ENCODE results near the gene STEEP1. TPM values are rescaled to one million over a fixed set of nuclear protein-coding genes. Genes with fewer than 3 reads are reported as not detected.

STEEP1 gene
- polyA plus RNA-seq (ENCODE audit: low read depth in 6 of 6), result 10 to 100 TPM in 5 of 6 donors, 1 to 10 TPM in 1; 5.3 to 26.8 (median 20.7) TPM

- peak within 1 kb of the TSS; percentile 78 to 97 (median 94) for H3K4me3 Mint-ChIP-seq
- H3K27ac Mint-ChIP-seq, result peak within 1 kb of the TSS; percentile 69 to 97 (median 94)
- H3K36me3 Mint-ChIP-seq, result peaks cover 0 to 4% of the 10 kb centered on the region in 2 donors
- H3K27me3 Mint-ChIP-seq, result no peaks in the 10 kb centered on the region
- peak; percentile 75 for DNase-seq
- H3K4me1 Mint-ChIP-seq, result peaks cover 16 to 29% (median 21%) of the 10 kb centered on the region in 3 donors
- ATAC-seq (ENCODE audit: low read depth in 2 of 2), result peak; percentile 98
- no peaks in the 10 kb centered on the region for H3K9me3 Mint-ChIP-seq
Observed at GRCh38 chrX:119565107-119565663, at the start of gene STEEP1. TSS of gene STEEP1 (minus strand) at chrX:119565409. CDS start at chrX:119565355, 54 bp downstream.

- Mint-ChIP-seq H3K4me1 (peaks cover 48 to 71% (median 49%) of the 10 kb centered on the region in 3 donors), H3K4me3 (peak overlapping the region in 2 of 8 donors; percentile 15 to 56), H3K36me3 (no peaks in the 10 kb centered on the region), H3K27ac (peak overlapping the region in 2 of 6 donors; percentile 66 to 84), H3K9me3 (no peaks in the 10 kb centered on the region), H3K27me3 (no peaks in the 10 kb centered on the region)
- ATAC-seq (ENCODE audit: low read depth in 2 of 2), result no peak
- no peak for DNase-seq
Observed at GRCh38 chrX:119614776-119615175, 49.6 kb upstream of the STEEP1 start.

- Mint-ChIP-seq H3K27ac (peak overlapping the region; percentile 96 to 99 (median 99)), H3K9me3 (no peaks in the 10 kb centered on the region), H3K27me3 (peaks cover 0 to 5% (median 0%) of the 10 kb centered on the region in 3 donors), H3K36me3 (no peaks in the 10 kb centered on the region), H3K4me1 (peaks cover 16 to 51% (median 27%) of the 10 kb centered on the region in 3 donors), H3K4me3 (peak overlapping the region; percentile 93 to 96 (median 94))
- DNase-seq (no peak), ATAC-seq (ENCODE audit: low read depth in 2 of 2) (no peak)
Observed at GRCh38 chrX:119607018-119607389, 41.8 kb upstream of the STEEP1 start.

- Mint-ChIP-seq H3K4me3 (peak within 1 kb of the TSS; percentile 93 to 98 (median 94)), H3K27me3 (peaks cover 0 to 5% (median 0%) of the 10 kb centered on the region in 3 donors), H3K27ac (peak within 1 kb of the TSS; percentile 96 to 99 (median 99)), H3K9me3 (no peaks in the 10 kb centered on the region), H3K36me3 (no peaks in the 10 kb centered on the region), H3K4me1 (peaks cover 16 to 50% (median 27%) of the 10 kb centered on the region in 3 donors)
- DNase-seq (peak; percentile 87), ATAC-seq (ENCODE audit: low read depth in 2 of 2) (peak; percentile 74 to 78)
Observed at GRCh38 chrX:119606280-119607017, 41.2 kb upstream of the STEEP1 start, which contains the start of gene NKRF. TSS of gene NKRF (minus strand) at chrX:119606424.

GRCh38 chrX:119605464-119606279 lies 40.5 kb upstream of the STEEP1 start:
- Mint-ChIP-seq H3K36me3 (no peaks in the 10 kb centered on the region), H3K9me3 (no peaks in the 10 kb centered on the region), H3K27ac (peak overlapping the region; percentile 96 to 99 (median 99)), H3K27me3 (peaks cover 0 to 5% (median 0%) of the 10 kb centered on the region in 3 donors), H3K4me1 (peaks cover 16 to 50% (median 26%) of the 10 kb centered on the region in 3 donors), H3K4me3 (peak overlapping the region; percentile 93 to 98 (median 94))
- ATAC-seq (ENCODE audit: low read depth in 2 of 2) (peak; percentile 56 to 58), DNase-seq (peak; percentile 51)

- Mint-ChIP-seq H3K4me1 (peaks cover 16 to 45% (median 19%) of the 10 kb centered on the region in 3 donors), H3K4me3 (peak overlapping the region; percentile 91 to 98 (median 94)), H3K36me3 (no peaks in the 10 kb centered on the region), H3K27me3 (peaks cover 0 to 5% (median 0%) of the 10 kb centered on the region in 3 donors), H3K9me3 (no peaks in the 10 kb centered on the region), H3K27ac (peak overlapping the region; percentile 90 to 97 (median 94))
- no peak for DNase-seq
- no peak for ATAC-seq (ENCODE audit: low read depth in 2 of 2)
Observed at GRCh38 chrX:119604766-119605463, 39.7 kb upstream of the STEEP1 start.

- DNase-seq, result no peak
- H3K27me3 Mint-ChIP-seq, result peaks cover 0 to 5% (median 0%) of the 10 kb centered on the region in 3 donors
- H3K4me1 Mint-ChIP-seq, result peaks cover 16 to 43% (median 18%) of the 10 kb centered on the region in 3 donors
- ATAC-seq (ENCODE audit: low read depth in 2 of 2), result no peak
- H3K4me3 Mint-ChIP-seq, result peak overlapping the region in 2 of 8 donors; percentile 33 to 49
- no peaks in the 10 kb centered on the region for H3K36me3 Mint-ChIP-seq
- H3K9me3 Mint-ChIP-seq, result no peaks in the 10 kb centered on the region
- H3K27ac Mint-ChIP-seq, result peak overlapping the region in 3 of 6 donors; percentile 44 to 97 (median 58)
Observed at GRCh38 chrX:119602701-119603255, 37.6 kb upstream of the STEEP1 start.

GRCh38 chrX:119589810-119590209 lies 24.6 kb upstream of the STEEP1 start:
- peaks cover 10 to 11% of the 10 kb centered on the region in 2 donors for H3K36me3 Mint-ChIP-seq
- no peaks in the 10 kb centered on the region for H3K4me1 Mint-ChIP-seq
- ATAC-seq (ENCODE audit: low read depth in 2 of 2) (no peak), DNase-seq (no peak)
- no peaks in the 10 kb centered on the region for H3K27me3 Mint-ChIP-seq
- no peak overlapping the region for H3K27ac Mint-ChIP-seq
- H3K4me3 Mint-ChIP-seq, result no peak overlapping the region
- H3K9me3 Mint-ChIP-seq, result no peaks in the 10 kb centered on the region

- no peak overlapping the region for H3K4me3 Mint-ChIP-seq
- no peak for ATAC-seq (ENCODE audit: low read depth in 2 of 2)
- no peaks in the 10 kb centered on the region for H3K9me3 Mint-ChIP-seq
- peak overlapping the region in 2 of 6 donors; percentile 31 to 50 for H3K27ac Mint-ChIP-seq
- H3K4me1 Mint-ChIP-seq, result peaks cover 6 to 23% (median 9%) of the 10 kb centered on the region in 3 donors
- DNase-seq, result no peak
- no peaks in the 10 kb centered on the region for H3K36me3 Mint-ChIP-seq
- no peaks in the 10 kb centered on the region for H3K27me3 Mint-ChIP-seq
Observed at GRCh38 chrX:119583431-119584059, 18.3 kb upstream of the STEEP1 start.

- Mint-ChIP-seq H3K36me3 (no peaks in the 10 kb centered on the region), H3K4me1 (peaks cover 6 to 44% (median 11%) of the 10 kb centered on the region in 3 donors), H3K27me3 (peaks cover 0 to under 1% (median 0%) of the 10 kb centered on the region in 3 donors), H3K4me3 (peak overlapping the region in 3 of 8 donors; percentile 17 to 48 (median 35)), H3K9me3 (no peaks in the 10 kb centered on the region), H3K27ac (peak overlapping the region; percentile 22 to 92 (median 60))
- ATAC-seq (ENCODE audit: low read depth in 2 of 2) (peak; percentile 75 to 85), DNase-seq (peak; percentile 44)
Observed at GRCh38 chrX:119579414-119579813, 14.2 kb upstream of the STEEP1 start.

GRCh38 chrX:119574394-119575266 lies 9.4 kb upstream of the STEEP1 start, which contains the start of gene UBE2A:
TSS of gene UBE2A (plus strand) at chrX:119574563. CDS start at chrX:119574712, 149 bp downstream.
- Mint-ChIP-seq H3K36me3 (no peaks in the 10 kb centered on the region), H3K4me3 (peak within 1 kb of the TSS; percentile 89 to 97 (median 92)), H3K27ac (peak within 1 kb of the TSS; percentile 76 to 94 (median 90)), H3K9me3 (peaks cover 0 to 1% (median 0%) of the 10 kb centered on the region in 7 donors), H3K4me1 (peaks cover 15 to 38% (median 21%) of the 10 kb centered on the region in 3 donors), H3K27me3 (peaks cover 0 to 25% (median 0%) of the 10 kb centered on the region in 3 donors)
- ATAC-seq (ENCODE audit: low read depth in 2 of 2), result peak; percentile 84 to 86
- peak; percentile 86 for DNase-seq

All from naive B cell (primary cell).